Activated T-helper 17 cell treated with anti-CD3 and anti-CD28 coated beads, Interleukin-2, amount 50 U/mL, for 72 hours (primary cell): ENCODE results near the gene MIX23. TPM values are rescaled to one million over a fixed set of nuclear protein-coding genes. Genes with fewer than 3 reads are reported as not detected.

Source experiments
- ATAC-seq: fragments of 150-1000 bp; cut with Tn5 transposase; replicated peaks from 2 replicates; pipeline ENCODE4 v1.10.0; 2021; ENCODE audit warnings: mild to moderate bottlenecking, moderate library complexity
- H3K27ac Mint-ChIP-seq: one replicate; pipeline ENCODE4 v1.8.0; 2022; ENCODE audit warnings: mixed read lengths
- H3K27me3 Mint-ChIP-seq: one replicate; pipeline ENCODE4 v1.8.0; 2022; ENCODE audit warnings: mixed read lengths
- H3K36me3 Mint-ChIP-seq: one replicate; pipeline ENCODE4 v1.8.0; 2022; ENCODE audit warnings: low read depth, mild to moderate bottlenecking, mixed read lengths
- H3K4me1 Mint-ChIP-seq: one replicate; pipeline ENCODE4 v1.8.0; 2022; ENCODE audit warnings: mixed read lengths
- H3K4me3 Mint-ChIP-seq: one replicate; pipeline ENCODE4 v1.8.0; 2022; ENCODE audit warnings: mild to moderate bottlenecking, mixed read lengths
- H3K9me3 Mint-ChIP-seq: one replicate; pipeline ENCODE4 v1.8.0; 2022; ENCODE audit warnings: mixed read lengths
- total RNA-seq, 2 donors: library from RNA; stranded (reverse); gene quantifications; one replicate each; pipeline ENCODE4 v1.2.3, GENCODE V29; 2022

Gene MIX23
- 10 to 100 TPM; 59.7 to 97.8 TPM for total RNA-seq

DNA sequence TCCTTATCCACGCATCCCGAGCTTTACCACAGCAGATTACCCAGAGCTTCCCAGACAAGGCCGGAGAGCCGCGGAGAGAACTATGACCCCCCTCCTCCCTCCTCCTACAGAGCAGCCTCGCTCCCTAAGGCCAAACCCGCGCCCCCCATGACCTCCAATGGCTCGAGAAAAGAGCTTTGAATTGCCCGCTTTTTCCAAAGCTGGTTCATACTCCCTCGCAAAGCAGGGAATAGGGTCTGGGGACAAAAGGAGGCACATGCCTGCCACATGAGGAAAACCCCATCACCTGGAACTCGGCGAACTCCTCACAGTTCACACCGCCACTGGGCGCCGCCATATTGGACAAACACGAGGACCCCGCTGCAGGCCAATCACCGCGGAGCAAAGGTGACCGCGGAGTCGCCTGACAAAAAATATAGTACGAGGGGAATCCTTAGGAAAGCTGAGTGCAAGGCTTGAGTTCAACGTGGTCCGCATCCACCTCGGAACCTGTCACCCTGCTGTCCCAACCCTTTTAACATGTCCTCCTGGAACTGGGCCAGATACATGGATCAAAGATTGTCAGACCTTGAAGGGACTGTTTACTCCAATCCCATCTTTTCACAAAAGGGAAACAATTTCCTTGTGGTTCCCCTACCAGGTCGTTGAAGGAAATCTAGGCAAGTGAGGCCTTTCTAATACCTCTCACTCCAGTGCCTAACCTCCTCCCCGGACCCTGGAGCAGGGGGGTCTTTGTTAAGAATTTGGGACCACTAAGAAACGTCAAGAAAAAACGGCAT, at the start of gene MIX23:
TSS of gene MIX23 (minus strand) at position 344 of the 779 bp plus-strand sequence. CDS start at position 337, 7 bp downstream.
- Mint-ChIP-seq H3K4me1 (peaks cover 28% of the 10 kb centered on the region), H3K4me3 (peak within 1 kb of the TSS; percentile 95), H3K9me3 (no peaks in the 10 kb centered on the region), H3K27ac (peak within 1 kb of the TSS; percentile 99), H3K36me3 (peaks cover 74% of the 10 kb centered on the region), H3K27me3 (no peaks in the 10 kb centered on the region)
- peak; percentile 46 for ATAC-seq

DNA sequence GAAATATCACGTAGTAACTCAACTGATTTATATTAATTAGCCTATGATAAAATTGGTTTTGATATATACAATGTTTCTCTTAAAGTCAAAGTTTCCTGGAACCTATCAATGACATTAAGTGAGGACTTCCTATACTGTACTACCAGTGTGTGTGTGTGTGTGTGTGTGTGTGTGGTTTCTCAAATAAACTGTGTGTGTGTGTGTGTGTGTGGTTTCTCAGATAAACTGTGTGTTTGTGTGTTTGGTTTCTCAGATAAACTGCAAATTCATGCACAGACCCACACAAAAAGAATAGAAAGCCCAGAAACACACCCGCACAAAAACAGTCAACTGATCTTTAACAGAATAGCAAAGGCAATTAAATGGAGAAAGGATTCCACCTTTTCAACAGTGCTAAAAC, 47.3 kb upstream of the MIX23 start:
- H3K9me3 Mint-ChIP-seq = peaks cover 3% of the 10 kb centered on the region
- H3K27ac Mint-ChIP-seq = peak overlapping the region; percentile 52
- H3K27me3 Mint-ChIP-seq = no peaks in the 10 kb centered on the region
- no peak overlapping the region for H3K4me3 Mint-ChIP-seq
- H3K4me1 Mint-ChIP-seq = peaks cover 25% of the 10 kb centered on the region
- ATAC-seq = no peak
- H3K36me3 Mint-ChIP-seq = peaks cover 97% of the 10 kb centered on the region

DNA sequence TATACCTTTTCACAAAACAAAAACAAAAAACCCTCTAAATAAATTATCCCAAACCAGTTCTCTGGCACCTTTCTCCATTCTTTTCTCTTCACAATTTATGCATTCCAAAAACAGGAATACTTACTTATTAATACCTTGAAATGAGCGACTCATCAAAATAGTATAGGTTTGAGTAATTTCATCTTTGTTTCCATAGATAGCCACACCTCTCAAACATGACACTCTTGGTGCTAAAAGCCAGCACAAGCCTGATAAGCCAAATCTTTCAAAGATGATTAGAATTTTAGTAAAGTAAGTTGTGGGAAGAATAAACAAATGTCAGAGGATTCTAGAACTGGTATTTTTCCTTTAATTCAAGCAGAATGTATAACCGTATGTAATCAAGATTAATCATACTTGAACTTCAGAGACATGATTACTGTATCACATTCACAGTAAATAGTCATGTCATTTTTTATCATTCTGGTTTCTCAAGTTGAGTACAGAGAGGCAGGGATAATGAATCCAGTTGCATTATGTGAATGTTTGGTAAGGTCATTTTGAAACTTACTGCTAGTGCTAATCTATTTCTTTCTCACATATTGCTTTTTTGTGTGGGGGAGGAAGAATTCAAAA, 44.9 kb upstream of the MIX23 start:
- peaks cover 3% of the 10 kb centered on the region for H3K9me3 Mint-ChIP-seq
- peak overlapping the region; percentile 47 for H3K4me3 Mint-ChIP-seq
- H3K27me3 Mint-ChIP-seq = no peaks in the 10 kb centered on the region
- H3K36me3 Mint-ChIP-seq = peaks cover 98% of the 10 kb centered on the region
- ATAC-seq = peak; percentile 92
- peak overlapping the region; percentile 91 for H3K27ac Mint-ChIP-seq
- H3K4me1 Mint-ChIP-seq = peaks cover 25% of the 10 kb centered on the region

DNA sequence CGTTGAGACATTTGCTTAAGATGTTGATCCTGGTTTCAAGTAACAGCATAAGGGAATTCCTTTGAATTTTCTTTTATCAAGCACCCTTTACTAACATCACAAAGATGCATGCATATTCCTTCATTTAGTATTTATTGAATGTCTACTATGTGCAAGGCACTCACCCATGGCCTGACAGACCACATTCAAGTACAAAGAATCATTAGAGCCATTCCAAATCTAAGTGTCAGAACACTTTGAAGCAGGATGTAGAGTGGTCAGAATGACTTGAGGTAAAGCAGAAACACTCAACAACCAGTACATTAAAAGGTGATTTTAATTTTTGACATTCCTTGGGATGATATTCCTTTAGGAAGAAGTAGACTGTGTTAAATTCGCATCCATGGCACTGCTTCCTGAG, 38.8 kb upstream of the MIX23 start:
- no peak for ATAC-seq
- Mint-ChIP-seq H3K36me3 (peaks cover 81% of the 10 kb centered on the region), H3K27me3 (no peaks in the 10 kb centered on the region), H3K27ac (no peak overlapping the region), H3K4me1 (peaks cover 9% of the 10 kb centered on the region), H3K9me3 (no peaks in the 10 kb centered on the region), H3K4me3 (no peak overlapping the region)

DNA sequence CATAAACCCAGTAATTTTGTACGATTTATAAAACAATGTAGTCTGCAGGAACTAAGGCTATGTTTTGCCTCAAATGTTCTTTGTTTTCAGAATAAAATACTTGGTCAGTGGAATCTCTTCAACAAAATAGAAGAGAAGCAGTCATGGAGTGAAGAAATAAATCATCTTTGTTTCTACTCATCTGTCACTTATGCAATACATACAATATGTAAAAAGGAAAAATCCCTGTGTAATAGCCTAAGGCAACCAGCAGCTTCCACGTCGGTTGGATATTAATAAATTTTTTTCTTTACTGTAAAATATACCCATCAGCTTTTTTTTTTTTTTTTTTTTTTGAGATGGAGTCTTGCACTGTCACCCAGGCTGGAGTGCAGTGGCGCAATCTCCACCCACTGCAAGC, 38.1 kb upstream of the MIX23 start:
- Mint-ChIP-seq H3K4me3 (no peak overlapping the region), H3K36me3 (peaks cover 81% of the 10 kb centered on the region), H3K9me3 (no peaks in the 10 kb centered on the region), H3K27ac (no peak overlapping the region), H3K4me1 (peaks cover 7% of the 10 kb centered on the region), H3K27me3 (no peaks in the 10 kb centered on the region)
- ATAC-seq = no peak

DNA sequence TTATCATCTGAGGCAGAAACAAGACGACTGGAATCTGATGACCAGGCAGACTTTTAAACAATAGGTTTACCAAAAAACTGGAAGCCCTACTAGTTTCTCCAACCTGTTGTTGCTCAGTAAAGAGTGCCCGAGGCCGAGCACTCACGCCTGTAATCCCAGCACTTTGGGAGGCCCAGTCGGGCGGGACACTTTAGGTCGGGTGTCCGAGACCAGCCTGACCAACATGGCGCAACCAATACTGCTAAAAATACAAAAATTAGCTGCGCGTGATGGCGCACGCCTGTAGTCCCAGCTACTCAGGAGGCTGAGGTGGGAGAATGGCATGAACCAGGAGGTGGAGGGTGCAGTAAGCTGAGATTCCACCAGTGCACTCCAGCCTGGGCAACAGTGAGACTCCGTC, 33.9 kb upstream of the MIX23 start:
- no peaks in the 10 kb centered on the region for H3K27me3 Mint-ChIP-seq

GRCh38 chr3:122415762-122416654, 33.0 kb upstream of the MIX23 start, which contains the start of gene WDR5B:
Gene WDR5B (minus strand): TSS chr3:122416062. CDS start chr3:122415528, 534 bp downstream.
- Mint-ChIP-seq H3K27ac (peak within 1 kb of the TSS; percentile 99), H3K9me3 (no peaks in the 10 kb centered on the region), H3K36me3 (peaks cover 81% of the 10 kb centered on the region), H3K4me1 (peaks cover 29% of the 10 kb centered on the region), H3K4me3 (peak within 1 kb of the TSS; percentile 97), H3K27me3 (no peaks in the 10 kb centered on the region)
- ATAC-seq = peak; percentile 90

More for the DNA sequence above, 33.9 kb upstream of the MIX23 start:
- Mint-ChIP-seq H3K4me3 (peak overlapping the region; percentile 97), H3K4me1 (peaks cover 29% of the 10 kb centered on the region), H3K36me3 (peaks cover 82% of the 10 kb centered on the region), H3K27ac (peak overlapping the region; percentile 99), H3K9me3 (no peaks in the 10 kb centered on the region)
- no peak for ATAC-seq

DNA sequence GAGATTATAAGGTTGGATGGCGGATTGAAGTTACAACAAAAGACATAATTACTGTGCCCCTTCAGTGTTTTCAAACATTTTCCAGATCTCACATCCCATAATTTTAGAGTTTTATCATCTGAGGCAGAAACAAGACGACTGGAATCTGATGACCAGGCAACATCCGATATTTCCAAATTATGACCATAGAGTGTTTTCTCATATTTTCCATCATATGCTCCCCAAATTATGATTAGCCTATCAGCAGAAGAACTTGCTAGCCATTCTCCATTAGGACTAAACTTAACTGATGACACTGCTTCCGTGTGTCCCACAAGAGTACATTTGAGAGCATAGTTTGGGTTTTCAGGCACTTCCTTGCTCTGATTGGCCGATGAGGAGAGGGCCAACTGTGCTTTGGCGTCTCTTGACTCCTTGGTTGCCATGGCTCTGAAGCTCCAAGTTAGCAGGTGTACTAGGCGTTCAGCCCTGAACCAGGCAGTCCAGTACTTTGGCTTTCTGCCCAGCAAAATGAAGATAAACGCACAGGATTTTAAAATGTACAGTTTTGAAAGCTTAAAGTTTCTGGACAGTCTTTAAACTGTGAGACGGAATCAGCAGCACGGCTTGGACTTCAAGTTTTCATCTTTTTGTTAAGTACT, 32.2 kb upstream of the MIX23 start:
- H3K27me3 Mint-ChIP-seq = no peaks in the 10 kb centered on the region
- H3K36me3 Mint-ChIP-seq = peaks cover 83% of the 10 kb centered on the region
- peak; percentile 73 for ATAC-seq

GRCh38 chr3:122414391-122414790, 31.4 kb upstream of the MIX23 start:
- H3K27ac Mint-ChIP-seq = peak overlapping the region; percentile 99
- ATAC-seq = no peak
- peak overlapping the region; percentile 97 for H3K4me3 Mint-ChIP-seq
- no peaks in the 10 kb centered on the region for H3K27me3 Mint-ChIP-seq
- peaks cover 87% of the 10 kb centered on the region for H3K36me3 Mint-ChIP-seq
- peaks cover 34% of the 10 kb centered on the region for H3K4me1 Mint-ChIP-seq
- no peaks in the 10 kb centered on the region for H3K9me3 Mint-ChIP-seq

More for the DNA sequence above, 32.2 kb upstream of the MIX23 start:
- Mint-ChIP-seq H3K9me3 (no peaks in the 10 kb centered on the region), H3K4me1 (peaks cover 34% of the 10 kb centered on the region), H3K4me3 (peak overlapping the region; percentile 97), H3K27ac (peak overlapping the region; percentile 99)

DNA sequence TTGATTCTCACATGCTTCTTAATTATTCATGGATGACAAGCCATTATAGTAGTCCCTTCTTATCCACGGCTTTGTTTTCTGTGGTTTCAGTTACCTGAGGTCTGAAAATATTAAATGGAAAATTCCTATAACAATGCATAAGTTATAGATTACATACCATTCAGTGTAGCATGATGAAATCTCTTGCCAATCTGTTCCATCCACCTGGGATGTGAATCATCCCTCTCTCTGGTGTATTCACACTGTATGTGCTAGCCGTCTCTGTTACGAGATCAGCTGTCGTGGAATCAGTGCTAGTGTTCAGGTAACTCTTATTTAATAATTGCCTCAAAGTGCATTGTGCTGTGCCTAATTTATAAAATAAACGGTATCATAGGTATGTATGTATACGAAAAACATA, 27.6 kb upstream of the MIX23 start:
- H3K27me3 Mint-ChIP-seq = no peaks in the 10 kb centered on the region
- peaks cover 99% of the 10 kb centered on the region for H3K36me3 Mint-ChIP-seq
- no peak for ATAC-seq
- H3K4me3 Mint-ChIP-seq = no peak overlapping the region
- H3K4me1 Mint-ChIP-seq = peaks cover 29% of the 10 kb centered on the region
- H3K9me3 Mint-ChIP-seq = no peaks in the 10 kb centered on the region
- peak overlapping the region; percentile 54 for H3K27ac Mint-ChIP-seq

GRCh38 chr3:122410111-122410510, 27.1 kb upstream of the MIX23 start:
- Mint-ChIP-seq H3K27me3 (no peaks in the 10 kb centered on the region), H3K4me3 (no peak overlapping the region), H3K36me3 (peaks cover 99% of the 10 kb centered on the region), H3K9me3 (no peaks in the 10 kb centered on the region), H3K27ac (peak overlapping the region; percentile 49), H3K4me1 (peaks cover 25% of the 10 kb centered on the region)
- ATAC-seq = no peak

DNA sequence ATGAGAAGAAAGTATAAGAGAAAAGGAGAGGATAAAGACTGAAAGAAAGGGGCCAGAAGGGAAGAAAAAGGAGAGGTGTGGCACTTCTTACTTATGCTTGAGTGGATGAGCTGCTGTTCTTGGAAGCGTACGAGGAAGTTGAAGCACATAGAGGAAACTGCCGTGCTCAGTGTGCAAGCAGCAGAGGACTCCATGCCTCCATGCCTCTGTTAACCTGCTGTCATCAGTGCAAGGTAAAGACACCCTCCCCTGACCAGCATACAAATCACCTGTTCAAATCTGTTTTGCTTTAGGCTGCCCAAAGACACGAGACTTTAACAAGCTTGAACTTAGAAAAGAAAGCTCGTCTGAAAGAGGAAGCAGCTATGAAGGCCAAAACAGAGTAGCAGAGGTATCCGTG, 26.4 kb upstream of the MIX23 start:
- Mint-ChIP-seq H3K36me3 (peaks cover 99% of the 10 kb centered on the region), H3K9me3 (no peaks in the 10 kb centered on the region), H3K4me1 (peaks cover 19% of the 10 kb centered on the region), H3K4me3 (no peak overlapping the region), H3K27me3 (no peaks in the 10 kb centered on the region), H3K27ac (peak overlapping the region; percentile 43)
- ATAC-seq = no peak

GRCh38 chr3:122407946-122408345, 24.9 kb upstream of the MIX23 start:
- no peak overlapping the region for H3K27ac Mint-ChIP-seq
- H3K27me3 Mint-ChIP-seq = no peaks in the 10 kb centered on the region
- H3K36me3 Mint-ChIP-seq = peaks cover 99% of the 10 kb centered on the region
- no peak for ATAC-seq
- no peaks in the 10 kb centered on the region for H3K9me3 Mint-ChIP-seq
- peaks cover 18% of the 10 kb centered on the region for H3K4me1 Mint-ChIP-seq
- no peak overlapping the region for H3K4me3 Mint-ChIP-seq

- Mint-ChIP-seq H3K9me3 (no peaks in the 10 kb centered on the region), H3K4me1 (peaks cover 14% of the 10 kb centered on the region), H3K36me3 (peaks cover 100% of the 10 kb centered on the region), H3K27me3 (no peaks in the 10 kb centered on the region), H3K4me3 (no peak overlapping the region), H3K27ac (peak overlapping the region; percentile 58)
- peak; percentile 36 for ATAC-seq
These were observed 23.2 kb upstream of the MIX23 start for GRCh38 chr3:122406198-122406597.
